Naive thymus-derived CD4-positive, alpha-beta T cell (primary cell): Measurements from ENCODE around the gene SAMD11. TPM values are rescaled to one million over a fixed set of nuclear protein-coding genes. Genes with fewer than 3 reads are reported as not detected.

Experiments
- ATAC-seq: fragments of 150-1000 bp; cut with Tn5 transposase; 2 replicates; pipeline ENCODE4 v1.10.0; 2021; ENCODE audit warnings: mild to moderate bottlenecking, moderate library complexity
- CTCF ChIA-PET: fragments of 350-600 bp; sonication (Branson Sonifier 250); formaldehyde crosslinking; loops from one replicate; lab custom pipeline; 2021; ENCODE audit warnings: antibody characterized with exemption; lab: Charles Lee
- POLR2A ChIA-PET: fragments of 350-600 bp; sonication (Branson Sonifier 250); formaldehyde crosslinking; loops from one replicate; lab custom pipeline; 2021; ENCODE audit warnings: antibody characterized with exemption, inconsistent platforms; lab: Charles Lee
- DNase-seq, 9 donors: peaks; one replicate each; pipeline versions ENCODE4 v3.0.0 to v3.0.0-alpha.2; 2020 to 2022; ENCODE audit warnings: mixed read lengths in 1 of 9
- H3K27ac ChIP-seq: one replicate; pipeline ENCODE4 v1.7.0; 2013; ENCODE audit warnings: mild to moderate bottlenecking, low read depth, low read length, moderate library complexity
- H3K27me3 ChIP-seq, 2 donors: one replicate each; pipeline ENCODE4 v1.7.0; 2013; ENCODE audit warnings: low read length in 2 of 2, mild to moderate bottlenecking in 2 of 2, moderate library complexity in 2 of 2; ENCODE audit not compliant: control insufficient read depth in 2 of 2, insufficient read depth in 2 of 2
- H3K36me3 ChIP-seq, 3 experiments: 1 replicate in 2 of 3; 2 replicates in 1 of 3; pipeline ENCODE4 v1.7.0; 2013; ENCODE audit warnings: low read length in 3 of 3, mild to moderate bottlenecking in 3 of 3, moderate library complexity in 1 of 3; ENCODE audit not compliant: insufficient read depth in 3 of 3, control insufficient read depth in 2 of 3
- H3K4me1 ChIP-seq, 2 donors: one replicate each; pipeline ENCODE4 v1.7.0; 2013; ENCODE audit warnings: low read length in 2 of 2, mild to moderate bottlenecking in 2 of 2, moderate library complexity in 1 of 2; ENCODE audit not compliant: control insufficient read depth in 2 of 2, insufficient read depth in 2 of 2
- H3K4me3 ChIP-seq: 2 replicates; pipeline ENCODE4 v1.7.0; 2013; ENCODE audit warnings: mild to moderate bottlenecking, low read length
- H3K9me3 ChIP-seq, 3 experiments: 1 replicate in 2 of 3; 2 replicates in 1 of 3; pipeline ENCODE4 v1.7.0; 2013; ENCODE audit warnings: low read length in 3 of 3; ENCODE audit not compliant: control insufficient read depth in 2 of 3
- H3K27ac Mint-ChIP-seq, 9 donors: one replicate each; pipeline ENCODE4 v1.8.0; 2020 to 2022; ENCODE audit warnings: mixed read lengths in 9 of 9, mild to moderate bottlenecking in 8 of 9, moderate library complexity in 5 of 9, inconsistent platforms in 2 of 9
- H3K27me3 Mint-ChIP-seq, 5 donors: one replicate each; pipeline ENCODE4 v1.8.0; 2021 to 2022; ENCODE audit warnings: mixed read lengths in 5 of 5, mild to moderate bottlenecking in 1 of 5
- H3K36me3 Mint-ChIP-seq, 5 donors: one replicate each; pipeline ENCODE4 v1.8.0; 2020 to 2022; ENCODE audit warnings: mixed read lengths in 5 of 5, mild to moderate bottlenecking in 3 of 5, inconsistent platforms in 1 of 5
- H3K4me1 Mint-ChIP-seq, 7 donors: one replicate each; pipeline ENCODE4 v1.8.0; 2020 to 2022; ENCODE audit warnings: mixed read lengths in 7 of 7, mild to moderate bottlenecking in 3 of 7, inconsistent platforms in 1 of 7
- H3K4me3 Mint-ChIP-seq, 10 donors: one replicate each; pipeline ENCODE4 v1.8.0; 2020 to 2022; ENCODE audit warnings: mild to moderate bottlenecking in 10 of 10, mixed read lengths in 10 of 10, moderate library complexity in 6 of 10, inconsistent platforms in 2 of 10
- H3K9me3 Mint-ChIP-seq, 11 donors: one replicate each; pipeline ENCODE4 v1.8.0; 2020 to 2022; ENCODE audit warnings: mixed read lengths in 11 of 11, mild to moderate bottlenecking in 4 of 11, inconsistent platforms in 1 of 11, moderate library complexity in 1 of 11
- intact Hi-C, 2 donors: fragments of 100-400 bp; cut with micrococcal nuclease; formaldehyde crosslinking; loops; one replicate each; pipeline ENCODE4 v1.15.1; 2023
- polyA plus RNA-seq, 2 donors: library from polyadenylated mRNA; unstranded; fragments of 300-500 nt; fragmentation: Illumina TruSeq; gene quantifications; one replicate each; pipeline ENCODE4 v1.2.3, GENCODE V29; 2021
- total RNA-seq, 6 experiments: library from RNA in 5 of 6; stranded (reverse) in 5 of 6; gene quantifications; 1 replicate in 5 of 6; 2 replicates in 1 of 6; pipeline ENCODE4 v1.2.3 and lab custom pipeline; 2021 to 2026

SAMD11 gene
- total and polyA plus RNA-seq, 7 experiments from 2014 or later = 0.10 to 0.24 TPM; not detected in 5

- H3K9me3 ChIP-seq = no peaks in the 10 kb centered on the region
- H3K27ac ChIP-seq = no peak overlapping the region
- peaks cover 0 to 8% of the 10 kb centered on the region in 2 donors for H3K4me1 ChIP-seq
- Mint-ChIP-seq H3K27me3 (peaks cover 34 to 53% (median 46%) of the 10 kb centered on the region in 5 donors), H3K4me3 (no peak overlapping the region), H3K9me3 (peaks cover 0 to 5% (median 0%) of the 10 kb centered on the region in 11 donors), H3K4me1 (peaks cover 10 to 16% (median 12%) of the 10 kb centered on the region in 7 donors), H3K36me3 (no peaks in the 10 kb centered on the region), H3K27ac (no peak overlapping the region)
- no peak overlapping the region for H3K4me3 ChIP-seq
- ATAC-seq (no peak), DNase-seq (no peak)
- intact Hi-C loops = no loop called here
- H3K27me3 ChIP-seq = no peaks in the 10 kb centered on the region
- no peaks in the 10 kb centered on the region for H3K36me3 ChIP-seq
- POLR2A ChIA-PET = no interaction called here
- CTCF ChIA-PET = no interaction called here
Measured at GRCh38 chr1:908661-909060, 15.1 kb upstream of the SAMD11 start.

- Mint-ChIP-seq H3K36me3 (no peaks in the 10 kb centered on the region), H3K27ac (no peak overlapping the region), H3K27me3 (peaks cover 34 to 52% (median 47%) of the 10 kb centered on the region in 5 donors), H3K4me3 (no peak overlapping the region), H3K4me1 (peaks cover 8 to 15% (median 12%) of the 10 kb centered on the region in 7 donors), H3K9me3 (peaks cover 0 to 5% (median 0%) of the 10 kb centered on the region in 11 donors)
- ChIA-PET POLR2A (no interaction called here), CTCF (no interaction called here)
- peaks cover 0 to 8% of the 10 kb centered on the region in 2 donors for H3K4me1 ChIP-seq
- intact Hi-C loops = no loop called here
- ATAC-seq (no peak), DNase-seq (no peak)
- no peak overlapping the region for H3K4me3 ChIP-seq
- H3K27ac ChIP-seq = no peak overlapping the region
- no peaks in the 10 kb centered on the region for H3K36me3 ChIP-seq
- H3K9me3 ChIP-seq = no peaks in the 10 kb centered on the region
- H3K27me3 ChIP-seq = no peaks in the 10 kb centered on the region
Measured at GRCh38 chr1:909861-910310, 13.8 kb upstream of the SAMD11 start.

DNA sequence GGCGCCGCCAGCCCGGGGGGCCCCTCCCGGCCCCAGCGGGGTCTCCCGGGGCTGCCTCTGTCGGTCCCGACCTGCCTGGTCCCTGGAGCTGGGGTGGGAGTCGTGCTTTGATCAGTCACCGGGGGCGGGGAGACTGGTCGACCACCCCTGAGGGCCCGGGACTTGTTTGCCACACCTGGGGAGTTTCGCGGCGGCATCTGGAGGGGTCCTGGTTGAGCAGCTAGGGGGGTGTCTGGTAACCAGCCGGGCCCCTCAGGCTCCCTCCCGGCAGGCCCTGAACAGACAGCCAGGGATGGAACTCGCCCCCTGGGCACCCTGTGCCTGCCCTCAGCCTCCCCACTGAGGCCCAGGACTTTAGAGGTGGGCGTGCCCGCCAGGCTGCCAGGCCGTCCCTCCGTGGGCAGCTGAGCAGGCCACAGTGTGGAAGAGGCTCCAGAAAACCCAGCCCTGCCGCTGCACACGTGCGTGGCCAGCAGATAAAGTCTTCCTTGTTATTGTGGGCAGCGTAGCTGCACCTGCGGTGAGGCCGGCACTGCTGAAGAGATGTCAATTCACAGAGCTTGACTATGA is 13.3 kb upstream of the SAMD11 start:
- Histone ChIP-seq H3K4me1 (peaks cover 0 to 4% of the 10 kb centered on the region in 2 donors), H3K4me3 (no peak overlapping the region), H3K36me3 (no peaks in the 10 kb centered on the region), H3K27me3 (no peaks in the 10 kb centered on the region), H3K27ac (no peak overlapping the region), H3K9me3 (no peaks in the 10 kb centered on the region)
- DNase-seq = peak in 1 of 9 donors; percentile 18
- Mint-ChIP-seq H3K36me3 (no peaks in the 10 kb centered on the region), H3K4me3 (no peak overlapping the region), H3K4me1 (peaks cover 4 to 10% (median 8%) of the 10 kb centered on the region in 7 donors), H3K27me3 (peaks cover 31 to 50% (median 44%) of the 10 kb centered on the region in 5 donors), H3K9me3 (peaks cover 0 to 5% (median 0%) of the 10 kb centered on the region in 11 donors), H3K27ac (no peak overlapping the region)
- ChIA-PET POLR2A (no interaction called here), CTCF (no interaction called here)
- ATAC-seq = no peak
- intact Hi-C loops = no loop called here

DNA sequence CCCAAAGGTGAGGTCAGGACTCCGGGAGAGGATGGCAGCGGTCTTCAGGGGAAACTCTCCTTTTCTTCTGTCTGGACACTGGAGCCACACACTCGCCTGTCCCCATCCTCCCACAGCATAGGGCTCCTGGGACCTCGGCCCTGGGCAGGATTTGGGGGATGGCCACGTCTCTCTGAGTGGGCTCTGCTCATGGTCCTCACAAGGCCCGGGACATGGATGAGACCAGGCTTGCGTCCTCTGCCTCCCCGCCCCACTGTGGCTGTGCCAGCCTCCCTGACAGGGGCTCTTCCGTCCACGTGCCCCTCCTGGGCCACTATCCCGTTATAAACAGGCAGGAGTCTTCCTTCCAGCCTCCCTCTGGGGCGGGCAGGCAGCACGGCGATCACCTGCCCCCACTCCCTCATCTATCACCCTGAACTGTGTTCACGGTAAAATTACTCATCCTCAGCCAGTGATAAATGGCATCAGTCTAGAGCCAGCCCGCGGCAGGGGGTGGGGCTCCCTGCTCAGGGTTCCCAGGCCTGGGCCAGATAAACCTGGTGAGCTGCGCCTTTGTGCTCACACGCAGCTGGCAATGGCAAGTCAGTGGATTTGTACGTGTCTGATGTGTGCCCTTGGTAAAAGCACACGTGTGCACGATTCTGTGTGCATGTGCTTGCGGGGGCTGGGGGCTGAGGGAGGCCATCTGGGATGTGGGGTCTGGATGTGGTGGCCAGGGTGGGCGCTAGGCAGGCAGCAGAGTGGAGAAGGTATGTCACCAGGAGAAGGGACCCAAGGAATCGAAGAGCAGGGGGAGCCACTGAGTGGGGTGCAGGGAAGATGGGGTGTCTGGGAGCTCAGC is 12.6 kb upstream of the SAMD11 start:
- Mint-ChIP-seq H3K27me3 (peaks cover 29 to 45% (median 42%) of the 10 kb centered on the region in 5 donors), H3K27ac (no peak overlapping the region), H3K4me1 (peaks cover 4 to 8% (median 6%) of the 10 kb centered on the region in 7 donors), H3K4me3 (no peak overlapping the region), H3K36me3 (no peaks in the 10 kb centered on the region), H3K9me3 (peaks cover 0 to 5% (median 0%) of the 10 kb centered on the region in 11 donors)
- ATAC-seq = no peak
- Histone ChIP-seq H3K4me3 (no peak overlapping the region), H3K4me1 (no peaks in the 10 kb centered on the region), H3K9me3 (no peaks in the 10 kb centered on the region), H3K36me3 (no peaks in the 10 kb centered on the region), H3K27ac (no peak overlapping the region), H3K27me3 (no peaks in the 10 kb centered on the region)
- peak in 1 of 9 donors; percentile 18 for DNase-seq
- intact Hi-C loops = no loop called here
- CTCF ChIA-PET = interaction anchor here (1.1 kb wide), 1 partner anchor 73 kb away, joined by 4 read pairs; no protein-coding TSS in a partner anchor
- POLR2A ChIA-PET = no interaction called here

- ChIA-PET CTCF (interaction anchor here (1.1 kb wide), 1 partner anchor 72 kb away, joined by 4 read pairs; no protein-coding TSS in a partner anchor), POLR2A (interaction anchor here (0.6 kb wide), 1 partner anchor 15 kb away, joined by 3 read pairs; no protein-coding TSS in a partner anchor)
- DNase-seq = peak in 1 of 9 donors; percentile 8
- H3K27me3 Mint-ChIP-seq = peaks cover 18 to 38% (median 32%) of the 10 kb centered on the region in 5 donors
- no peak overlapping the region for H3K27ac ChIP-seq
- no peak overlapping the region for H3K4me3 ChIP-seq
- no peak for ATAC-seq
- peaks cover 0 to 5% (median 0%) of the 10 kb centered on the region in 11 donors for H3K9me3 Mint-ChIP-seq
- H3K9me3 ChIP-seq = no peaks in the 10 kb centered on the region
- no peaks in the 10 kb centered on the region for H3K4me1 ChIP-seq
- H3K36me3 Mint-ChIP-seq = no peaks in the 10 kb centered on the region
- H3K36me3 ChIP-seq = no peaks in the 10 kb centered on the region
- no peak overlapping the region for H3K27ac Mint-ChIP-seq
- H3K4me1 Mint-ChIP-seq = peaks cover 4 to 8% (median 6%) of the 10 kb centered on the region in 7 donors
- H3K4me3 Mint-ChIP-seq = peak overlapping the region in 1 of 10 donors; percentile 20
- intact Hi-C loops = no loop called here
- H3K27me3 ChIP-seq = no peaks in the 10 kb centered on the region
Measured at GRCh38 chr1:911875-912739, 11.6 kb upstream of the SAMD11 start.

DNA sequence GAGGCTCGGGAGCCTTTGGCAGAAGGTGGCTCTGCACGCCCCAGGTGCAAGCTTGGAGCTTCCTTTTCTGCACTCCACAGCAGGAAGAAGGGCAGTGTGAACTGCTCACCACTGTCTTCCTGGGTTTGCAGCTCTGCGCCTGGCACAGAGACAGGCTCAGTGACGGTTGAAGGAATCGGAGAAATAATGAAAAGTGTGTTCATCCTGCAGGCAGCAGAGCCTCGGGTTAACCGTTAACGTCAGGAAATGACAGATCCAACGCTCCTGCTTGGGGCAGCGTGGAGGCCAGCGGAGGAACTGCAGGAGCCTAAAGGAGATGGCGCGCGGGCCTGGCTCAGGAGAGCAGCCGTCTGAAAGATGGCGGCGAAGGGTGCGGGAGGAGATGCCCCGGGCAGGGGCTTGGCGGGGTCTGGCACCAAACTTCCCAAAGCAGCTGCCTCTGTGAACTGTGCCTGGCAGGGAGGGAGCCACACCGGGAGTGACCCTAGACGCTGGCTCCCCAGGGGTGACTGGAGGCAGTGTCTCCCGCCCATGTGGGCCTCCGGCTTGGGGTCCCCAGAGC is 10.9 kb upstream of the SAMD11 start:
- no peaks in the 10 kb centered on the region for H3K36me3 ChIP-seq
- H3K27ac ChIP-seq = no peak overlapping the region
- no peaks in the 10 kb centered on the region for H3K27me3 ChIP-seq
- ATAC-seq (peak; percentile 36), DNase-seq (peak in 1 of 9 donors; percentile 22)
- peaks cover 4 to 8% (median 6%) of the 10 kb centered on the region in 7 donors for H3K4me1 Mint-ChIP-seq
- H3K27me3 Mint-ChIP-seq = peaks cover 18 to 39% (median 28%) of the 10 kb centered on the region in 5 donors
- POLR2A ChIA-PET = no interaction called here
- CTCF ChIA-PET = no interaction called here
- H3K4me1 ChIP-seq = no peaks in the 10 kb centered on the region
- no peaks in the 10 kb centered on the region for H3K36me3 Mint-ChIP-seq
- no peak overlapping the region for H3K4me3 ChIP-seq
- peaks cover 0 to 5% (median 0%) of the 10 kb centered on the region in 11 donors for H3K9me3 Mint-ChIP-seq
- H3K9me3 ChIP-seq = no peaks in the 10 kb centered on the region
- H3K4me3 Mint-ChIP-seq = peak overlapping the region in 1 of 10 donors; percentile 20
- intact Hi-C loops = no loop called here
- peak overlapping the region in 1 of 9 donors; percentile 0 for H3K27ac Mint-ChIP-seq
